Esophagus muscularis mucosa (tissue), 4 donors: ENCODE data around the gene KCNJ6. TPM values are rescaled to one million over a fixed set of nuclear protein-coding genes. Genes with fewer than 3 reads are reported as not detected.

ENCODE experiments used
- DNase-seq: peaks from one replicate; pipeline ENCODE4 v3.0.0-alpha.2; 2017; ENCODE audit errors: extremely low spot score
- H3K27ac ChIP-seq, 4 donors: fragments of 200-600 bp; sonication (generic); replicated peaks in 1 of 4; 1 replicate in 3 of 4; 2 replicates in 1 of 4; pipeline ENCODE4 v1.5.1; 2016 to 2019; ENCODE audit warnings: mild to moderate bottlenecking in 1 of 4
- H3K27me3 ChIP-seq, 4 donors: fragments of 200-600 bp; sonication (generic); one replicate each; pipeline versions ENCODE4 v1.5.1 to v1.6.0; 2016 to 2019
- H3K36me3 ChIP-seq, 4 donors: fragments of 200-600 bp; sonication (generic); one replicate each; pipeline ENCODE4 v1.5.1; 2016 to 2019
- H3K4me1 ChIP-seq, 4 donors: fragments of 200-600 bp; sonication (generic); one replicate each; pipeline ENCODE4 v1.5.1; 2016 to 2019
- H3K4me3 ChIP-seq, 4 donors: fragments of 200-600 bp; sonication (generic); 1 replicate in 2 of 4; 2 replicates in 2 of 4; pipeline ENCODE4 v1.5.1; 2016 to 2019; ENCODE audit warnings: mild to moderate bottlenecking in 4 of 4, moderate library complexity in 1 of 4
- H3K9me3 ChIP-seq, 4 donors: fragments of 200-600 bp; sonication (generic); 1 replicate in 3 of 4; 2 replicates in 1 of 4; pipeline ENCODE4 v1.5.1; 2016 to 2019
- CTCF ChIP-seq, 3 experiments: fragments of 200-600 bp in 2 of 3; fragments of 450-650 bp in 1 of 3; sonication (generic) in 2 of 3; IDR thresholded peaks; one replicate each; pipeline ENCODE4 v1.5.1; 2017 to 2019; ENCODE audit warnings: antibody characterized with exemption in 3 of 3, mild to moderate bottlenecking in 2 of 3, moderate library complexity in 1 of 3
- EP300 ChIP-seq: sonication (generic); formaldehyde crosslinking; IDR thresholded peaks from one replicate; pipeline ENCODE4 v1.6.1; 2017; ENCODE audit warnings: antibody characterized with exemption
- POLR2A ChIP-seq: fragments of 450-650 bp; IDR thresholded peaks from one replicate; pipeline ENCODE4 v1.6.1; 2017; ENCODE audit warnings: antibody characterized with exemption, moderate library complexity, mild to moderate bottlenecking, low read depth
- POLR2AphosphoS5 ChIP-seq, 2 donors: sonication (generic); formaldehyde crosslinking; IDR thresholded peaks; one replicate each; pipeline ENCODE4 v1.6.1; 2017; ENCODE audit warnings: antibody characterized with exemption in 2 of 2
- WGBS: methylation state at CpG from one replicate; pipeline ENCODE4 v1.1.5; 2018; 5-methylcytosine and 5-hydroxymethylcytosine counted together
- intact Hi-C: fragments of 100-400 bp; cut with DNase I; formaldehyde crosslinking; loops from one replicate; pipeline ENCODE4 v1.15.1; 2023
- total RNA-seq, 4 donors: library from RNA; depleted of rRNA; stranded (reverse); fragments of >200 nt; gene quantifications; one replicate each; pipeline versions ENCODE4 v1.1.0 to v1.2.1, GENCODE V29; 2016

The KCNJ6 gene
- total RNA-seq, 4 donors from 2014 or later = under 0.01 TPM; not detected in 2

GRCh38 chr21:37792046-37792445, 124.2 kb downstream of the KCNJ6 start:
- Histone ChIP-seq H3K9me3 (peaks cover 0 to 12% (median 0%) of the 10 kb centered on the region in 4 donors), H3K4me1 (no peaks in the 10 kb centered on the region), H3K27me3 (no peaks in the 10 kb centered on the region), H3K4me3 (no peak overlapping the region), H3K36me3 (no peaks in the 10 kb centered on the region), H3K27ac (no peak overlapping the region)
- TF ChIP-seq POLR2AphosphoS5 (IDR thresholded peaks at IDR 0.05) (no peak), EP300 (no peak), CTCF (IDR thresholded peaks at IDR 0.05) (no peak), POLR2A (no peak)
- intact Hi-C loops = no loop called here
- no peak for DNase-seq
- 88% methylated on average over 3 of the region's 3 CpGs for WGBS

- DNase-seq = no peak
- Histone ChIP-seq H3K27me3 (no peaks in the 10 kb centered on the region), H3K4me1 (no peaks in the 10 kb centered on the region), H3K4me3 (no peak overlapping the region), H3K27ac (no peak overlapping the region), H3K9me3 (peaks cover 0 to 12% (median 0%) of the 10 kb centered on the region in 4 donors), H3K36me3 (no peaks in the 10 kb centered on the region)
- TF ChIP-seq POLR2AphosphoS5 (IDR thresholded peaks at IDR 0.05) = no peak
- intact Hi-C loops = no loop called here
- 63% methylated on average over 5 of the region's 5 CpGs for WGBS
Measured at GRCh38 chr21:37790905-37791304, 125.4 kb downstream of the KCNJ6 start.

GRCh38 chr21:37788503-37788902, 127.8 kb downstream of the KCNJ6 start:
- Histone ChIP-seq H3K27ac (no peak overlapping the region), H3K4me3 (no peak overlapping the region), H3K36me3 (no peaks in the 10 kb centered on the region), H3K4me1 (no peaks in the 10 kb centered on the region), H3K27me3 (no peaks in the 10 kb centered on the region), H3K9me3 (peaks cover 0 to 12% (median 0%) of the 10 kb centered on the region in 4 donors)
- TF ChIP-seq POLR2A (no peak), EP300 (no peak), CTCF (IDR thresholded peaks at IDR 0.05) (no peak), POLR2AphosphoS5 (IDR thresholded peaks at IDR 0.05) (no peak)
- DNase-seq = no peak
- intact Hi-C loops = no loop called here
- WGBS = 90% methylated on average over 4 of the region's 4 CpGs

GRCh38 chr21:37787456-37787855, 128.8 kb downstream of the KCNJ6 start:
- no peak overlapping the region for H3K27ac ChIP-seq
- H3K4me1 ChIP-seq = no peaks in the 10 kb centered on the region
- intact Hi-C loops = no loop called here
- H3K9me3 ChIP-seq = peaks cover 0 to 15% (median 3%) of the 10 kb centered on the region in 4 donors
- DNase-seq = no peak
- no peaks in the 10 kb centered on the region for H3K27me3 ChIP-seq
- TF ChIP-seq POLR2A (no peak), CTCF (IDR thresholded peaks at IDR 0.05) (no peak), POLR2AphosphoS5 (IDR thresholded peaks at IDR 0.05) (no peak), EP300 (no peak)
- H3K4me3 ChIP-seq = no peak overlapping the region
- no peaks in the 10 kb centered on the region for H3K36me3 ChIP-seq
- WGBS = 90% methylated on average over 1 of the region's 1 CpG

- no peak overlapping the region for H3K4me3 ChIP-seq
- DNase-seq = no peak
- no peaks in the 10 kb centered on the region for H3K4me1 ChIP-seq
- TF ChIP-seq EP300 (no peak), POLR2A (no peak), CTCF (IDR thresholded peaks at IDR 0.05) (no peak), POLR2AphosphoS5 (IDR thresholded peaks at IDR 0.05) (no peak)
- intact Hi-C loops = no loop called here
- H3K27me3 ChIP-seq = no peaks in the 10 kb centered on the region
- WGBS = 72% methylated on average over 7 of the region's 7 CpGs
- H3K36me3 ChIP-seq = no peaks in the 10 kb centered on the region
- H3K9me3 ChIP-seq = peaks cover 0 to 24% (median 9%) of the 10 kb centered on the region in 4 donors
- no peak overlapping the region for H3K27ac ChIP-seq
Measured at GRCh38 chr21:37784591-37785318, 131.5 kb downstream of the KCNJ6 start.
